ENCODE data around the gene CIB4. TPM values are rescaled to one million over a fixed set of nuclear protein-coding genes. Genes with fewer than 3 reads are reported as not detected.

CIB4 gene
- total RNA-seq, 1 experiment from 2014 or later: not detected

DNA sequence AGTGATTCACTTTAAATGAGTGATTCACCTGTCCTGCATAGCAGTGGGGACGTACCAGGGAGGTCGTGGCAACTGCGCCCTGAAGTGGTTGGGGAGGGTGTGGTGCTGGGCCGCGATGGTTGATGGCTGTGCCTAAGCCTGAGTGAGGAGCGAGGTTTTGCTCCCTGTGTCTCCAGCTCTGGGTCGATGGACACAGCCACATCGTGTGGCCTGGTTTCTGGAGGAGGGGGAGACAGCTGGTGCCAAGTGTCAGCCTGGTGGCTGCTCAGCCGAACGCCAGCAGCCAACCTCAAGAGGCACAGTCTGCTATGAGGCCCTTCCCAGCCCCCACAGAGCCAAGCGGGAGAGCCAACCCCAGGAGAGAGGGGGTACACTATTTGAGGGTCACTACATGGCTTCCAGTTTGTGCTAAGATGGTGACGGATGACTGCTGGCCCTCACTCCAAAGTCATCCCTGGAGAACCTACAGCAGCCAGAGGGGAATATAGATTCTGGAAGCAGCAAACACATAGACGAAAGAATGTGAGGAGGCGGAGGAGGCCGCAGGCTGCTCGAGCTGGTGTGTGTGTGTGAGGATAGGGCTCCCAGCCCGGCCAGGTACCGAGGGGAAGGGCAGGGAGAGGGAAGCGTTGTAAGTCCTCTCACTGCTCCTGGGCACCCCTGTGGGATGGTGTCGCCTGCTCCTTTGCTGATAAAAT is 104.6 kb downstream of the CIB4 start:
- TF ChIP-seq ZNF671 (CRISPR knock-in tag; IDR thresholded peaks at IDR 0.05) (no peak), ZSCAN18 (CRISPR knock-in tag; IDR thresholded peaks at IDR 0.05) (no peak), RELA (CRISPR knock-in tag; IDR thresholded peaks at IDR 0.05; ENCODE audit: borderline replicate concordance) (no peak), CREB1 (CRISPR knock-in tag; IDR thresholded peaks at IDR 0.05) (no peak), E2F4 (CRISPR knock-in tag; IDR thresholded peaks at IDR 0.05; ENCODE audit: borderline replicate concordance, low read depth) (no peak), HMGA2 (CRISPR knock-in tag; IDR thresholded peaks at IDR 0.05) (no peak), NR3C1 (CRISPR knock-in tag; conservative IDR thresholded peaks at IDR 0.05; ENCODE audit: low read depth) (no peak), EMX1 (CRISPR knock-in tag; IDR thresholded peaks at IDR 0.05) (no peak), ZBTB21 (CRISPR knock-in tag; IDR thresholded peaks at IDR 0.05; ENCODE audit: borderline replicate concordance) (no peak), NFATC4 (CRISPR knock-in tag; IDR thresholded peaks at IDR 0.05) (no peak), SP1 (CRISPR knock-in tag; conservative IDR thresholded peaks at IDR 0.05) (no peak), ETV6 (CRISPR knock-in tag; IDR thresholded peaks at IDR 0.05) (no peak), TEAD1 (CRISPR knock-in tag; IDR thresholded peaks at IDR 0.05) (no peak), SOX15 (CRISPR knock-in tag; IDR thresholded peaks at IDR 0.05) (no peak), CREM (CRISPR knock-in tag; IDR thresholded peaks at IDR 0.05) (no peak), IRF2 (CRISPR knock-in tag; IDR thresholded peaks at IDR 0.05; ENCODE audit: borderline replicate concordance, low read depth) (no peak), ELF4 (CRISPR knock-in tag; IDR thresholded peaks at IDR 0.05; ENCODE audit: low read depth) (no peak)
- TF ChIP-seq, protein P1, sequence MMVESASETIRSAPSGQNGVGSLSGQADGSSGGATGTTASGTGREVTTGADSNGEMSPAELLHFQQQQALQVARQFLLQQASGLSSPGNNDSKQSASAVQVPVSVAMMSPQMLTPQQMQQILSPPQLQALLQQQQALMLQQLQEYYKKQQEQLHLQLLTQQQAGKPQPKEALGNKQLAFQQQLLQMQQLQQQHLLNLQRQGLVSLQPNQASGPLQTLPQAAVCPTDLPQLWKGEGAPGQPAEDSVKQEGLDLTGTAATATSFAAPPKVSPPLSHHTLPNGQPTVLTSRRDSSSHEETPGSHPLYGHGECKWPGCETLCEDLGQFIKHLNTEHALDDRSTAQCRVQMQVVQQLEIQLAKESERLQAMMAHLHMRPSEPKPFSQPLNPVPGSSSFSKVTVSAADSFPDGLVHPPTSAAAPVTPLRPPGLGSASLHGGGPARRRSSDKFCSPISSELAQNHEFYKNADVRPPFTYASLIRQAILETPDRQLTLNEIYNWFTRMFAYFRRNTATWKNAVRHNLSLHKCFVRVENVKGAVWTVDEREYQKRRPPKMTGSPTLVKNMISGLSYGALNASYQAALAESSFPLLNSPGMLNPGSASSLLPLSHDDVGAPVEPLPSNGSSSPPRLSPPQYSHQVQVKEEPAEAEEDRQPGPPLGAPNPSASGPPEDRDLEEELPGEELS (CRISPR knock-in tag; IDR thresholded peaks at IDR 0.05): no peak
- TF ChIP-seq, protein P2, sequence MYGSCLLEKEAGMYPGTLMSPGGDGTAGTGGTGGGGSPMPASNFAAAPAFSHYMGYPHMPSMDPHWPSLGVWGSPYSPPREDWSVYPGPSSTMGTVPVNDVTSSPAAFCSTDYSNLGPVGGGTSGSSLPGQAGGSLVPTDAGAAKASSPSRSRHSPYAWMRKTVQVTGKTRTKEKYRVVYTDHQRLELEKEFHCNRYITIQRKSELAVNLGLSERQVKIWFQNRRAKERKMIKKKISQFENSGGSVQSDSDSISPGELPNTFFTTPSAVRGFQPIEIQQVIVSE (CRISPR knock-in tag; IDR thresholded peaks at IDR 0.05; ENCODE audit: borderline replicate concordance): no peak
- no peaks in the 10 kb centered on the region for H3K9me3 Mint-ChIP-seq
- H3K4me3 Mint-ChIP-seq: no peak overlapping the region
- DNase-seq (ENCODE audit: low spot score) (no peak), ATAC-seq (no peak)
- H3K27me3 Mint-ChIP-seq (ENCODE audit: low read depth): no peaks in the 10 kb centered on the region; the same call in 1 of the 2 replicates
- ChIA-PET POLR2A (no interaction called here), CTCF (interaction anchor here (0.6 to 2.8 kb wide), 6 partner anchors 15 to 45 kb away, joined by 3 to 14 read pairs (median 6); no protein-coding TSS in a partner anchor)
- H3K27ac Mint-ChIP-seq: no peak overlapping the region
- no peaks in the 10 kb centered on the region for H3K36me3 Mint-ChIP-seq
- peaks cover 16% of the 10 kb centered on the region for H3K4me1 Mint-ChIP-seq

- H3K27ac Mint-ChIP-seq: no peak overlapping the region
- ChIA-PET POLR2A (no interaction called here), CTCF (interaction anchor here (1.0 kb wide), 1 partner anchor 17 kb away, joined by 5 read pairs; no protein-coding TSS in a partner anchor)
- H3K36me3 Mint-ChIP-seq: no peaks in the 10 kb centered on the region
- no peak overlapping the region for H3K4me3 Mint-ChIP-seq
- ATAC-seq (no peak), DNase-seq (ENCODE audit: low spot score) (no peak)
- H3K9me3 Mint-ChIP-seq: no peaks in the 10 kb centered on the region
- no peaks in the 10 kb centered on the region; the same call in 1 of the 2 replicates for H3K27me3 Mint-ChIP-seq (ENCODE audit: low read depth)
- peaks cover 8% of the 10 kb centered on the region for H3K4me1 Mint-ChIP-seq
- TF ChIP-seq ELF4 (CRISPR knock-in tag; IDR thresholded peaks at IDR 0.05; ENCODE audit: low read depth) (no peak), NR1H2 (CRISPR knock-in tag; IDR thresholded peaks at IDR 0.05) (no peak), CBFB (CRISPR knock-in tag; IDR thresholded peaks at IDR 0.05; ENCODE audit: low read depth) (no peak), ATF1 (CRISPR knock-in tag; IDR thresholded peaks at IDR 0.05) (no peak), IRF2 (CRISPR knock-in tag; IDR thresholded peaks at IDR 0.05; ENCODE audit: borderline replicate concordance, low read depth) (no peak), CREB1 (CRISPR knock-in tag; IDR thresholded peaks at IDR 0.05) (no peak)
- TF ChIP-seq, protein P3, sequence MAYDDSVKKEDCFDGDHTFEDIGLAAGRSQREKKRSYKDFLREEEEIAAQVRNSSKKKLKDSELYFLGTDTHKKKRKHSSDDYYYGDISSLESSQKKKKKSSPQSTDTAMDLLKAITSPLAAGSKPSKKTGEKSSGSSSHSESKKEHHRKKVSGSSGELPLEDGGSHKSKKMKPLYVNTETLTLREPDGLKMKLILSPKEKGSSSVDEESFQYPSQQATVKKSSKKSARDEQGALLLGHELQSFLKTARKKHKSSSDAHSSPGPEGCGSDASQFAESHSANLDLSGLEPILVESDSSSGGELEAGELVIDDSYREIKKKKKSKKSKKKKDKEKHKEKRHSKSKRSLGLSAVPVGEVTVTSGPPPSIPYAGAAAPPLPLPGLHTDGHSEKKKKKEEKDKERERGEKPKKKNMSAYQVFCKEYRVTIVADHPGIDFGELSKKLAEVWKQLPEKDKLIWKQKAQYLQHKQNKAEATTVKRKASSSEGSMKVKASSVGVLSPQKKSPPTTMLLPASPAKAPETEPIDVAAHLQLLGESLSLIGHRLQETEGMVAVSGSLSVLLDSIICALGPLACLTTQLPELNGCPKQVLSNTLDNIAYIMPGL (CRISPR knock-in tag; IDR thresholded peaks at IDR 0.05): no peak
- TF ChIP-seq, protein P4, sequence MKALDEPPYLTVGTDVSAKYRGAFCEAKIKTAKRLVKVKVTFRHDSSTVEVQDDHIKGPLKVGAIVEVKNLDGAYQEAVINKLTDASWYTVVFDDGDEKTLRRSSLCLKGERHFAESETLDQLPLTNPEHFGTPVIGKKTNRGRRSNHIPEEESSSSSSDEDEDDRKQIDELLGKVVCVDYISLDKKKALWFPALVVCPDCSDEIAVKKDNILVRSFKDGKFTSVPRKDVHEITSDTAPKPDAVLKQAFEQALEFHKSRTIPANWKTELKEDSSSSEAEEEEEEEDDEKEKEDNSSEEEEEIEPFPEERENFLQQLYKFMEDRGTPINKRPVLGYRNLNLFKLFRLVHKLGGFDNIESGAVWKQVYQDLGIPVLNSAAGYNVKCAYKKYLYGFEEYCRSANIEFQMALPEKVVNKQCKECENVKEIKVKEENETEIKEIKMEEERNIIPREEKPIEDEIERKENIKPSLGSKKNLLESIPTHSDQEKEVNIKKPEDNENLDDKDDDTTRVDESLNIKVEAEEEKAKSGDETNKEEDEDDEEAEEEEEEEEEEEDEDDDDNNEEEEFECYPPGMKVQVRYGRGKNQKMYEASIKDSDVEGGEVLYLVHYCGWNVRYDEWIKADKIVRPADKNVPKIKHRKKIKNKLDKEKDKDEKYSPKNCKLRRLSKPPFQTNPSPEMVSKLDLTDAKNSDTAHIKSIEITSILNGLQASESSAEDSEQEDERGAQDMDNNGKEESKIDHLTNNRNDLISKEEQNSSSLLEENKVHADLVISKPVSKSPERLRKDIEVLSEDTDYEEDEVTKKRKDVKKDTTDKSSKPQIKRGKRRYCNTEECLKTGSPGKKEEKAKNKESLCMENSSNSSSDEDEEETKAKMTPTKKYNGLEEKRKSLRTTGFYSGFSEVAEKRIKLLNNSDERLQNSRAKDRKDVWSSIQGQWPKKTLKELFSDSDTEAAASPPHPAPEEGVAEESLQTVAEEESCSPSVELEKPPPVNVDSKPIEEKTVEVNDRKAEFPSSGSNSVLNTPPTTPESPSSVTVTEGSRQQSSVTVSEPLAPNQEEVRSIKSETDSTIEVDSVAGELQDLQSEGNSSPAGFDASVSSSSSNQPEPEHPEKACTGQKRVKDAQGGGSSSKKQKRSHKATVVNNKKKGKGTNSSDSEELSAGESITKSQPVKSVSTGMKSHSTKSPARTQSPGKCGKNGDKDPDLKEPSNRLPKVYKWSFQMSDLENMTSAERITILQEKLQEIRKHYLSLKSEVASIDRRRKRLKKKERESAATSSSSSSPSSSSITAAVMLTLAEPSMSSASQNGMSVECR (CRISPR knock-in tag; IDR thresholded peaks at IDR 0.05; ENCODE audit: borderline replicate concordance): no peak
Measured at GRCh38 chr2:26535663-26536275, 105.4 kb downstream of the CIB4 start.

Measured in WTC11 (cell line).